H9 (cell line): Measurements from ENCODE around the gene MVP. TPM values are rescaled to one million over a fixed set of nuclear protein-coding genes. Genes with fewer than 3 reads are reported as not detected.
A peak's percentile ranks its signal among the peaks of the same experiment; 100 is the strongest.

ENCODE experiments used
- DNase-seq: peaks from one replicate; pipeline ENCODE4 v3.0.0-alpha.2; 2017
- H2AFZ ChIP-seq: one replicate; pipeline ENCODE4 v1.6.1; 2013; ENCODE audit warnings: mild to moderate bottlenecking, low read length, control low read depth, moderate library complexity
- H2AK5ac ChIP-seq: 2 replicates; pipeline ENCODE4 v1.6.1; 2013; ENCODE audit warnings: low read length, control low read depth, mixed read lengths; ENCODE audit not compliant: insufficient read length
- H2BK120ac ChIP-seq: one replicate; pipeline ENCODE4 v1.6.1; 2013; ENCODE audit warnings: low read depth, mild to moderate bottlenecking, low read length, control low read depth, inconsistent platforms; ENCODE audit not compliant: poor library complexity, severe bottlenecking
- H2BK12ac ChIP-seq: 2 replicates; pipeline ENCODE4 v1.6.1; 2013; ENCODE audit warnings: low read length, control low read depth, mixed read lengths, low read depth; ENCODE audit not compliant: insufficient read length
- H2BK15ac ChIP-seq: 2 replicates; pipeline ENCODE4 v1.6.1; 2013; ENCODE audit warnings: low read depth, low read length, control low read depth
- H2BK20ac ChIP-seq: one replicate; pipeline ENCODE4 v1.6.1; 2013; ENCODE audit warnings: low read depth, mild to moderate bottlenecking, low read length, control low read depth, inconsistent platforms; ENCODE audit not compliant: poor library complexity, severe bottlenecking
- H2BK5ac ChIP-seq: 2 replicates; pipeline ENCODE4 v1.6.1; 2013; ENCODE audit warnings: low read length, control low read depth, mixed read lengths; ENCODE audit not compliant: insufficient read length
- H3K14ac ChIP-seq: 2 replicates; pipeline ENCODE4 v1.6.1; 2013; ENCODE audit warnings: low read length, control low read depth; ENCODE audit not compliant: insufficient read depth
- H3K18ac ChIP-seq: 2 replicates; pipeline ENCODE4 v1.6.1; 2013; ENCODE audit warnings: low read depth, mild to moderate bottlenecking, mixed read lengths, low read length, control low read depth; ENCODE audit not compliant: insufficient read length
- H3K23ac ChIP-seq: 2 replicates; pipeline ENCODE4 v1.6.1; 2013; ENCODE audit warnings: low read length, control low read depth, mixed read lengths, low read depth; ENCODE audit not compliant: insufficient read length
- H3K23me2 ChIP-seq: 2 replicates; pipeline ENCODE4 v1.6.1; 2013; ENCODE audit warnings: low read depth, mild to moderate bottlenecking, mixed read lengths, low read length, control low read depth; ENCODE audit not compliant: insufficient read length, poor library complexity, severe bottlenecking
- H3K27ac ChIP-seq: 2 replicates; pipeline ENCODE4 v1.5.1; 2013; ENCODE audit warnings: low read length, control low read depth, mixed read lengths, low read depth; ENCODE audit not compliant: insufficient read length
- H3K27me3 ChIP-seq: 2 replicates; pipeline ENCODE4 v1.6.1; 2013; ENCODE audit warnings: low read length, control low read depth, inconsistent platforms; ENCODE audit not compliant: insufficient read depth
- H3K4ac ChIP-seq: 2 replicates; pipeline ENCODE4 v1.6.1; 2013; ENCODE audit warnings: low read depth, mild to moderate bottlenecking, control low read depth, inconsistent platforms, low read length, moderate library complexity
- H3K4me1 ChIP-seq: 2 replicates; pipeline ENCODE4 v1.6.1; 2013; ENCODE audit warnings: low read length, control low read depth, inconsistent platforms; ENCODE audit not compliant: insufficient read depth
- H3K4me2 ChIP-seq: 2 replicates; pipeline ENCODE4 v1.6.1; 2013; ENCODE audit warnings: low read length, control low read depth, mixed read lengths; ENCODE audit not compliant: insufficient read length, insufficient read depth
- H3K56ac ChIP-seq: 2 replicates; pipeline ENCODE4 v1.6.1; 2013; ENCODE audit warnings: low read depth, mild to moderate bottlenecking, mixed read lengths, low read length, control low read depth; ENCODE audit not compliant: insufficient read length
- H3K79me1 ChIP-seq: 2 replicates; pipeline ENCODE4 v1.6.1; 2013; ENCODE audit warnings: low read depth, mild to moderate bottlenecking, moderate library complexity, low read length, control low read depth, inconsistent platforms; ENCODE audit not compliant: insufficient read depth, poor library complexity, severe bottlenecking
- H3K79me2 ChIP-seq: 2 replicates; pipeline ENCODE4 v1.6.1; 2013; ENCODE audit warnings: low read length, control low read depth, inconsistent platforms; ENCODE audit not compliant: insufficient read depth
- H3K9ac ChIP-seq: 2 replicates; pipeline ENCODE4 v1.6.1; 2013; ENCODE audit warnings: low read length, control low read depth, mixed read lengths; ENCODE audit not compliant: insufficient read length; ENCODE audit errors: extremely low read depth
- H3K9me3 ChIP-seq: one replicate; pipeline ENCODE4 v1.6.1; 2013; ENCODE audit warnings: low read depth, low read length, inconsistent platforms; ENCODE audit not compliant: control insufficient read depth
- H3T11ph ChIP-seq: one replicate; pipeline ENCODE4 v1.6.1; 2013; ENCODE audit warnings: mild to moderate bottlenecking, low read length, control low read depth, inconsistent platforms
- H4K20me1 ChIP-seq: one replicate; pipeline ENCODE4 v1.6.1; 2013; ENCODE audit not compliant: control insufficient read depth, insufficient read length, insufficient read depth
- H4K5ac ChIP-seq: 2 replicates; pipeline ENCODE4 v1.6.1; 2013; ENCODE audit warnings: low read depth, mild to moderate bottlenecking, mixed read lengths, low read length, control low read depth; ENCODE audit not compliant: insufficient read length
- H4K8ac ChIP-seq: replicated peaks from 2 replicates; pipeline ENCODE4 v1.6.1; 2013; ENCODE audit warnings: low read length, control low read depth, mixed read lengths, low read depth; ENCODE audit not compliant: insufficient read length
- H4K91ac ChIP-seq: 2 replicates; pipeline ENCODE4 v1.6.1; 2013; ENCODE audit warnings: low read depth, mild to moderate bottlenecking, moderate library complexity, mixed read lengths, low read length, control low read depth; ENCODE audit not compliant: insufficient read length
- H3K27ac Mint-ChIP-seq, 3 experiments: 2 replicates in 2 of 3; 3 replicates in 1 of 3; pipeline ENCODE4 v1.8.0; 2020 to 2021; ENCODE audit warnings: mixed read lengths in 3 of 3, mild to moderate bottlenecking in 1 of 3, moderate library complexity in 1 of 3
- H3K27me3 Mint-ChIP-seq: 2 replicates; pipeline ENCODE4 v1.8.0; 2021; ENCODE audit warnings: low read depth, mild to moderate bottlenecking, moderate library complexity, mixed read lengths
- H3K36me3 Mint-ChIP-seq, 3 experiments: 2 replicates in 2 of 3; 3 replicates in 1 of 3; pipeline ENCODE4 v1.8.0; 2020 to 2021; ENCODE audit warnings: low read depth in 3 of 3, mixed read lengths in 3 of 3; ENCODE audit not compliant: insufficient read depth in 1 of 3
- H3K4me1 Mint-ChIP-seq, 2 experiments: 2 replicates each; pipeline ENCODE4 v1.8.0; 2020; ENCODE audit warnings: mixed read lengths in 2 of 2
- H3K4me3 Mint-ChIP-seq, 2 experiments: 2 replicates in 1 of 2; 3 replicates in 1 of 2; pipeline ENCODE4 v1.8.0; 2020 to 2021; ENCODE audit warnings: mild to moderate bottlenecking in 2 of 2, mixed read lengths in 2 of 2, moderate library complexity in 1 of 2
- H3K9me3 Mint-ChIP-seq, 2 experiments: 2 replicates in 1 of 2; 3 replicates in 1 of 2; pipeline ENCODE4 v1.8.0; 2020; ENCODE audit warnings: mild to moderate bottlenecking in 2 of 2, mixed read lengths in 2 of 2, moderate library complexity in 1 of 2
- CTCF ChIP-seq: fragments of 200-600 bp; sonication (generic); conservative IDR thresholded peaks from 3 replicates; pipeline ENCODE4 v1.8.0; 2021; ENCODE audit warnings: antibody characterized with exemption, mild to moderate bottlenecking
- WGBS: extraction: QIAGEN DNeasy Blood & Tissue Kit; methylation state at CpG from one replicate; pipeline ENCODE4 v1.1.7; 2013; ENCODE audit warnings: missing lambda C conversion rate, low lambda C conversion rate, mixed read lengths; ENCODE audit not compliant: insufficient read length; ENCODE audit errors: extremely low coverage; 5-methylcytosine and 5-hydroxymethylcytosine counted together
- total RNA-seq: library from RNA; stranded (reverse); gene quantifications from 2 replicates; pipeline ENCODE4 v1.2.1, GENCODE V29; 2021

The MVP gene
- total RNA-seq, 1 experiment from 2014 or later = 3.1 TPM

GRCh38 chr16:29891525-29892457 lies 71.5 kb downstream of the MVP start:
- Histone ChIP-seq H3K9me3 (no peaks in the 10 kb centered on the region), H3K9ac (no peak overlapping the region), H3K27ac (no peak overlapping the region), H4K91ac (no peak overlapping the region), H3K27me3 (no peaks in the 10 kb centered on the region), H3K23me2 (no peaks in the 10 kb centered on the region), H3K23ac (no peak overlapping the region), H2BK15ac (no peak overlapping the region), H3K56ac (no peak overlapping the region), H2AK5ac (no peak overlapping the region), H4K8ac (no peak overlapping the region), H3T11ph (no peak overlapping the region), H2BK120ac (no peak overlapping the region), H3K4ac (no peak overlapping the region), H3K14ac (no peak overlapping the region; the same call in 1 of the 2 replicates), H2AFZ (no peak overlapping the region), H3K18ac (no peak overlapping the region), H3K79me1 (no peaks in the 10 kb centered on the region), H2BK20ac (no peak overlapping the region), H4K5ac (no peak overlapping the region), H3K4me1 (no peaks in the 10 kb centered on the region), H4K20me1 (no peaks in the 10 kb centered on the region), H2BK5ac (no peak overlapping the region), H3K79me2 (no peaks in the 10 kb centered on the region), H2BK12ac (no peak overlapping the region), H3K4me2 (no peak overlapping the region)
- Mint-ChIP-seq H3K36me3 (peaks cover 7 to 34% (median 27%) of the 10 kb centered on the region in 3 experiments; a peak in 6 of 7 replicates), H3K27ac (peak overlapping the region in 1 of 3 experiments; percentile 69; a peak in 2 of 7 replicates), H3K4me1 (peaks cover 3 to 4% of the 10 kb centered on the region in 2 experiments; a peak in 3 of 4 replicates), H3K9me3 (no peaks in the 10 kb centered on the region; a peak in 1 of 5 replicates), H3K4me3 (no peak overlapping the region), H3K27me3 (no peaks in the 10 kb centered on the region)
- DNase-seq = no peak
- WGBS = no CpG with 5 or more reads among the region's 10 CpGs
- TF ChIP-seq CTCF = no peak
